GM10266 (cell line): ENCODE data around the gene DCAF4L1.

ENCODE experiments used
- DNase-seq: peaks from one replicate; pipeline ENCODE4 v3.0.0; 2012; ENCODE audit errors: extremely low spot score
- TF ChIP-seq, protein P1 (sequence below): IDR thresholded peaks from 2 replicates; pipeline ENCODE4 v1.5.1; 2012; ENCODE audit warnings: mild to moderate bottlenecking, low read depth; ENCODE audit not compliant: control insufficient read depth, insufficient read depth; ENCODE audit errors: missing control alignments

Gene DCAF4L1

GRCh38 chr4:41998019-41998418 lies 16.5 kb downstream of the DCAF4L1 start:
- no peak for DNase-seq
- TF ChIP-seq, protein P1, sequence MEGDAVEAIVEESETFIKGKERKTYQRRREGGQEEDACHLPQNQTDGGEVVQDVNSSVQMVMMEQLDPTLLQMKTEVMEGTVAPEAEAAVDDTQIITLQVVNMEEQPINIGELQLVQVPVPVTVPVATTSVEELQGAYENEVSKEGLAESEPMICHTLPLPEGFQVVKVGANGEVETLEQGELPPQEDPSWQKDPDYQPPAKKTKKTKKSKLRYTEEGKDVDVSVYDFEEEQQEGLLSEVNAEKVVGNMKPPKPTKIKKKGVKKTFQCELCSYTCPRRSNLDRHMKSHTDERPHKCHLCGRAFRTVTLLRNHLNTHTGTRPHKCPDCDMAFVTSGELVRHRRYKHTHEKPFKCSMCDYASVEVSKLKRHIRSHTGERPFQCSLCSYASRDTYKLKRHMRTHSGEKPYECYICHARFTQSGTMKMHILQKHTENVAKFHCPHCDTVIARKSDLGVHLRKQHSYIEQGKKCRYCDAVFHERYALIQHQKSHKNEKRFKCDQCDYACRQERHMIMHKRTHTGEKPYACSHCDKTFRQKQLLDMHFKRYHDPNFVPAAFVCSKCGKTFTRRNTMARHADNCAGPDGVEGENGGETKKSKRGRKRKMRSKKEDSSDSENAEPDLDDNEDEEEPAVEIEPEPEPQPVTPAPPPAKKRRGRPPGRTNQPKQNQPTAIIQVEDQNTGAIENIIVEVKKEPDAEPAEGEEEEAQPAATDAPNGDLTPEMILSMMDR, result no peak

- DNase-seq, result no peak
- TF ChIP-seq, protein P1, result no peak
Measured at GRCh38 chr4:41999321-41999720, 17.8 kb downstream of the DCAF4L1 start.

GRCh38 chr4:42008011-42008786 lies 26.6 kb downstream of the DCAF4L1 start:
- no peak for DNase-seq
- TF ChIP-seq, protein P1, result no peak

DNA sequence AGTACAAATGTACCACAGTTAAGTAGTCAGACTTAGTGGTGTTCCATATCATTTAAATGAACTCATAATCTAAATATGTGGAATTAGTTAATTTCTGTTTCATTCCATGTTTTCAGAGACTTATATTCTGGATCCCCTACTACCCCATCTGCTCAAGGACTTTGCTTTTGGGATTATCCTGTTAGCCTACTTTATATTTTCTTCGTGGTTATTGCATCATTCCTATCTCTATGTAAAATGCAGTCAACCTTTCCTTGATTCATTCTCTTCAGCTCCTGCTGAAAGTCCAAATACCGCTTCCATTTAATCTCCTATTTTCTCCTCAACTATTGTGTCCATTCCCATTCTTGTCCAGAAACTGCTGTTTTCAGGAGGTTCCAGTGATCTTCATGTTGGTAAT lies 33.9 kb downstream of the DCAF4L1 start:
- DNase-seq, result no peak
- TF ChIP-seq, protein P1, result no peak

GRCh38 chr4:42018451-42018850 lies 36.9 kb downstream of the DCAF4L1 start:
- no peak for DNase-seq
- TF ChIP-seq, protein P1, result no peak
